T-cell (primary cell): ENCODE results near the gene SEL1L. TPM values are rescaled to one million over a fixed set of nuclear protein-coding genes. Genes with fewer than 3 reads are reported as not detected.

ENCODE experiments used
- ATAC-seq, 4 experiments: fragments of 200-7000 bp in 3 of 4; fragments of 150-1000 bp in 1 of 4; cut with Tn5 transposase; replicated peaks in 1 of 4; 1 replicate in 3 of 4; 2 replicates in 1 of 4; pipeline ENCODE4 v1.10.0; 2021; ENCODE audit warnings: moderate library complexity in 3 of 4, mild to moderate bottlenecking in 2 of 4, moderate number of reproducible peaks in 1 of 4
- CTCF ChIA-PET, 2 donors: fragments of 300-600 bp; sonication (Branson Sonifier 250); formaldehyde crosslinking; loops; one replicate each; lab custom pipeline; 2022; ENCODE audit warnings: antibody characterized with exemption in 2 of 2; lab: Charles Lee
- POLR2A ChIA-PET, 2 donors: fragments of 300-600 bp; sonication (Branson Sonifier 250); formaldehyde crosslinking; loops; one replicate each; lab custom pipeline; 2022; ENCODE audit warnings: antibody characterized with exemption in 2 of 2; lab: Charles Lee
- DNase-seq, 35 experiments: peaks; one replicate each; pipeline versions ENCODE4 v3.0.0 to v3.0.0-alpha.2; 2013 to 2023
- H3K27ac ChIP-seq: one replicate; pipeline ENCODE4 v1.5.1; 2013; ENCODE audit warnings: low read length
- H3K27me3 ChIP-seq, 2 experiments: replicated peaks in 1 of 2; 1 replicate in 1 of 2; 2 replicates in 1 of 2; pipeline versions ENCODE4 v1.6.1 to v1.7.0; 2013; ENCODE audit warnings: low read length in 1 of 2, mixed read lengths in 1 of 2; ENCODE audit not compliant: control insufficient read depth in 2 of 2, insufficient read depth in 2 of 2; ENCODE audit errors: extremely low read depth in 1 of 2
- H3K36me3 ChIP-seq, 2 donors: 1 replicate in 1 of 2; 2 replicates in 1 of 2; pipeline versions ENCODE4 v1.6.1 to v1.7.0; 2013; ENCODE audit warnings: low read length in 1 of 2; ENCODE audit not compliant: control insufficient read depth in 2 of 2, insufficient read depth in 1 of 2; ENCODE audit errors: extremely low read depth in 1 of 2
- H3K4me1 ChIP-seq, 2 experiments: 1 replicate in 1 of 2; 2 replicates in 1 of 2; pipeline versions ENCODE4 v1.6.1 to v1.7.0; 2013; ENCODE audit warnings: low read length in 2 of 2, mixed read lengths in 1 of 2; ENCODE audit not compliant: insufficient read depth in 2 of 2, control insufficient read depth in 1 of 2; ENCODE audit errors: extremely low read depth in 1 of 2
- H3K4me3 ChIP-seq, 2 donors: 1 replicate in 1 of 2; 2 replicates in 1 of 2; pipeline versions ENCODE4 v1.5.1 to v1.7.0; 2013; ENCODE audit warnings: mild to moderate bottlenecking in 2 of 2, low read length in 1 of 2, moderate library complexity in 1 of 2; ENCODE audit not compliant: control insufficient read depth in 1 of 2; ENCODE audit errors: extremely low read depth in 1 of 2
- H3K9me3 ChIP-seq: 2 replicates; pipeline ENCODE4 v1.7.0; 2013
- H3K27ac Mint-ChIP-seq, 2 donors: one replicate each; pipeline ENCODE4 v1.8.0; 2020 to 2021; ENCODE audit warnings: mild to moderate bottlenecking in 2 of 2, mixed read lengths in 2 of 2
- H3K27me3 Mint-ChIP-seq, 2 donors: one replicate each; pipeline ENCODE4 v1.8.0; 2021 to 2022; ENCODE audit warnings: mixed read lengths in 2 of 2
- H3K36me3 Mint-ChIP-seq: one replicate; pipeline ENCODE4 v1.8.0; 2021; ENCODE audit warnings: mixed read lengths
- H3K4me1 Mint-ChIP-seq, 3 donors: one replicate each; pipeline ENCODE4 v1.8.0; 2020 to 2022; ENCODE audit warnings: mixed read lengths in 3 of 3, mild to moderate bottlenecking in 1 of 3
- H3K4me3 Mint-ChIP-seq, 3 donors: one replicate each; pipeline ENCODE4 v1.8.0; 2020 to 2022; ENCODE audit warnings: mild to moderate bottlenecking in 3 of 3, mixed read lengths in 3 of 3, moderate library complexity in 3 of 3
- H3K9me3 Mint-ChIP-seq, 3 donors: one replicate each; pipeline ENCODE4 v1.8.0; 2020 to 2022; ENCODE audit warnings: mixed read lengths in 3 of 3
- WGBS: methylation state at CpG from one replicate; pipeline ENCODE4 v1.1.5; 2013; ENCODE audit warnings: missing lambda C conversion rate; ENCODE audit not compliant: insufficient coverage; 5-methylcytosine and 5-hydroxymethylcytosine counted together
- total RNA-seq, 35 experiments: library from RNA in 6 of 35; stranded (reverse) in 6 of 35; fragments of 120-200 nt in 1 of 35; gene quantifications; one replicate each; pipeline versions ENCODE4 v1.2.1 to v1.2.4 and lab custom pipeline; 2013 to 2026

The SEL1L gene
- total RNA-seq, 5 donors from 2014 or later (not counting 1 experiment from before 2014, with no cell fraction given) = 44.2 to 55.2 (median 52.7) TPM

- ChIA-PET CTCF (interaction anchor here (0.7 to 1.3 kb wide), 2 partner anchors 10 to 36 kb away, joined by 3 to 5 read pairs; no protein-coding TSS in a partner anchor), POLR2A (no interaction called here)
- ATAC-seq (no peak), DNase-seq (no peak)
- no peaks in the 10 kb centered on the region for H3K9me3 ChIP-seq
- Mint-ChIP-seq H3K36me3 (no peaks in the 10 kb centered on the region), H3K27me3 (peaks cover 44 to 67% of the 10 kb centered on the region in 2 donors), H3K4me3 (no peak overlapping the region), H3K9me3 (no peaks in the 10 kb centered on the region), H3K4me1 (peaks cover 13 to 16% (median 15%) of the 10 kb centered on the region in 3 donors), H3K27ac (no peak overlapping the region)
- WGBS = no CpG with 5 or more reads among the region's 3 CpGs
- no peaks in the 10 kb centered on the region for H3K36me3 ChIP-seq
- peaks cover 4 to 17% of the 10 kb centered on the region in 2 experiments for H3K27me3 ChIP-seq
- H3K4me1 ChIP-seq = peaks cover 9 to 14% of the 10 kb centered on the region in 2 experiments
- H3K27ac ChIP-seq = no peak overlapping the region
- no peak overlapping the region for H3K4me3 ChIP-seq
Measured at GRCh38 chr14:81440041-81440440, 93.6 kb downstream of the SEL1L start.

GRCh38 chr14:81437244-81437643 is 96.4 kb downstream of the SEL1L start:
- Mint-ChIP-seq H3K4me3 (peak overlapping the region; percentile 66 to 77 (median 72)), H3K27me3 (peaks cover 62 to 80% of the 10 kb centered on the region in 2 donors), H3K27ac (no peak overlapping the region), H3K9me3 (no peaks in the 10 kb centered on the region), H3K4me1 (peaks cover 15 to 17% (median 17%) of the 10 kb centered on the region in 3 donors), H3K36me3 (no peaks in the 10 kb centered on the region)
- H3K4me3 ChIP-seq = no peak overlapping the region
- no peaks in the 10 kb centered on the region for H3K36me3 ChIP-seq
- ChIA-PET POLR2A (no interaction called here), CTCF (no interaction called here)
- WGBS = no CpG with 5 or more reads among the region's 4 CpGs
- DNase-seq (no peak), ATAC-seq (no peak)
- H3K27me3 ChIP-seq = peaks cover 6 to 31% of the 10 kb centered on the region in 2 experiments
- peaks cover 9 to 14% of the 10 kb centered on the region in 2 experiments for H3K4me1 ChIP-seq
- H3K9me3 ChIP-seq = no peaks in the 10 kb centered on the region
- H3K27ac ChIP-seq = no peak overlapping the region

- Mint-ChIP-seq H3K36me3 (no peaks in the 10 kb centered on the region), H3K9me3 (no peaks in the 10 kb centered on the region), H3K27me3 (peaks cover 62 to 80% of the 10 kb centered on the region in 2 donors), H3K27ac (no peak overlapping the region), H3K4me3 (peak overlapping the region; percentile 66 to 91 (median 72)), H3K4me1 (peaks cover 15 to 17% (median 17%) of the 10 kb centered on the region in 3 donors)
- POLR2A ChIA-PET = no interaction called here
- peak overlapping the region; percentile 40 to 88 for H3K4me3 ChIP-seq
- 2% methylated on average over 72 of the region's 79 CpGs for WGBS
- no peak overlapping the region for H3K27ac ChIP-seq
- CTCF ChIA-PET = no interaction called here
- H3K27me3 ChIP-seq = peaks cover 6 to 32% of the 10 kb centered on the region in 2 experiments
- no peaks in the 10 kb centered on the region for H3K36me3 ChIP-seq
- peaks cover 9 to 14% of the 10 kb centered on the region in 2 experiments for H3K4me1 ChIP-seq
- no peaks in the 10 kb centered on the region for H3K9me3 ChIP-seq
- peak in 16 of 35 experiments; percentile 1 to 39 (median 8) for DNase-seq
- ATAC-seq = peak; percentile 72 to 86 (median 76)
Measured at GRCh38 chr14:81436296-81437138, 97.1 kb downstream of the SEL1L start.

- peaks cover 9 to 14% of the 10 kb centered on the region in 2 experiments for H3K4me1 ChIP-seq
- 1% methylated on average over 48 of the region's 73 CpGs for WGBS
- H3K36me3 Mint-ChIP-seq = no peaks in the 10 kb centered on the region
- peaks cover 15 to 17% (median 17%) of the 10 kb centered on the region in 3 donors for H3K4me1 Mint-ChIP-seq
- POLR2A ChIA-PET = no interaction called here
- peaks cover 61 to 74% of the 10 kb centered on the region in 2 donors for H3K27me3 Mint-ChIP-seq
- peak overlapping the region; percentile 39 to 88 for H3K4me3 ChIP-seq
- CTCF ChIA-PET = no interaction called here
- H3K4me3 Mint-ChIP-seq = peak overlapping the region; percentile 79 to 91 (median 81)
- H3K27ac ChIP-seq = no peak overlapping the region
- DNase-seq (peak in 15 of 35 experiments; percentile 3 to 32 (median 8)), ATAC-seq (peak; percentile 39 to 60 (median 56))
- H3K9me3 Mint-ChIP-seq = no peaks in the 10 kb centered on the region
- no peak overlapping the region for H3K27ac Mint-ChIP-seq
- H3K27me3 ChIP-seq = peaks cover 6 to 36% of the 10 kb centered on the region in 2 experiments
- no peaks in the 10 kb centered on the region for H3K9me3 ChIP-seq
- H3K36me3 ChIP-seq = no peaks in the 10 kb centered on the region
Measured at GRCh38 chr14:81435391-81436295, 98.0 kb downstream of the SEL1L start.

- no CpG with 5 or more reads among the region's 6 CpGs for WGBS
- peak overlapping the region in 1 of 2 donors; percentile 71 for H3K4me3 ChIP-seq
- peak overlapping the region; percentile 79 to 91 (median 81) for H3K4me3 Mint-ChIP-seq
- H3K36me3 Mint-ChIP-seq = no peaks in the 10 kb centered on the region
- H3K4me1 ChIP-seq = peaks cover 9 to 14% of the 10 kb centered on the region in 2 experiments
- CTCF ChIA-PET = no interaction called here
- H3K9me3 Mint-ChIP-seq = no peaks in the 10 kb centered on the region
- no peaks in the 10 kb centered on the region for H3K36me3 ChIP-seq
- POLR2A ChIA-PET = no interaction called here
- no peak for ATAC-seq
- no peak overlapping the region for H3K27ac ChIP-seq
- H3K27ac Mint-ChIP-seq = no peak overlapping the region
- H3K27me3 ChIP-seq = peaks cover 5 to 36% of the 10 kb centered on the region in 2 experiments
- no peaks in the 10 kb centered on the region for H3K9me3 ChIP-seq
- peaks cover 15 to 17% (median 17%) of the 10 kb centered on the region in 3 donors for H3K4me1 Mint-ChIP-seq
- no peak for DNase-seq
- H3K27me3 Mint-ChIP-seq = peaks cover 60 to 69% of the 10 kb centered on the region in 2 donors
Measured at GRCh38 chr14:81435048-81435390, 98.6 kb downstream of the SEL1L start.

- Mint-ChIP-seq H3K4me3 (peak overlapping the region in 1 of 3 donors; percentile 91), H3K4me1 (peaks cover 15 to 17% (median 17%) of the 10 kb centered on the region in 3 donors), H3K27ac (no peak overlapping the region), H3K27me3 (peaks cover 64 to 65% of the 10 kb centered on the region in 2 donors), H3K9me3 (no peaks in the 10 kb centered on the region), H3K36me3 (no peaks in the 10 kb centered on the region)
- no peak overlapping the region for H3K27ac ChIP-seq
- peaks cover 9 to 14% of the 10 kb centered on the region in 2 experiments for H3K4me1 ChIP-seq
- CTCF ChIA-PET = no interaction called here
- WGBS = 0% methylated on average over 1 of the region's 4 CpGs
- POLR2A ChIA-PET = no interaction called here
- ATAC-seq = no peak
- H3K27me3 ChIP-seq = peaks cover 5 to 36% of the 10 kb centered on the region in 2 experiments
- no peak for DNase-seq
- H3K36me3 ChIP-seq = no peaks in the 10 kb centered on the region
- no peak overlapping the region for H3K4me3 ChIP-seq
- H3K9me3 ChIP-seq = no peaks in the 10 kb centered on the region
Measured at GRCh38 chr14:81434230-81434629, 99.4 kb downstream of the SEL1L start.
